NCI-H82 treated with DMSO at 0.1 percent for 48 hours (cell line): ENCODE data around the gene BABAM2.
"Not testable (repeated sequence)": the region's sequence is repeated elsewhere in the genome, so short reads cannot be mapped to it uniquely, and the experiment has no call there.

ENCODE experiments used
- DNase-seq: peaks from one replicate; lab custom pipeline; 2025; ENCODE audit not compliant: unreplicated experiment; lab: John Stamatoyannopoulos, UW

Gene BABAM2

GRCh38 chr2:28367667-28368356 is 477.3 kb downstream of the BABAM2 start:
- DNase-seq = no peak

- no peak for DNase-seq
Measured at GRCh38 chr2:28368357-28368798, 477.8 kb downstream of the BABAM2 start.

DNA sequence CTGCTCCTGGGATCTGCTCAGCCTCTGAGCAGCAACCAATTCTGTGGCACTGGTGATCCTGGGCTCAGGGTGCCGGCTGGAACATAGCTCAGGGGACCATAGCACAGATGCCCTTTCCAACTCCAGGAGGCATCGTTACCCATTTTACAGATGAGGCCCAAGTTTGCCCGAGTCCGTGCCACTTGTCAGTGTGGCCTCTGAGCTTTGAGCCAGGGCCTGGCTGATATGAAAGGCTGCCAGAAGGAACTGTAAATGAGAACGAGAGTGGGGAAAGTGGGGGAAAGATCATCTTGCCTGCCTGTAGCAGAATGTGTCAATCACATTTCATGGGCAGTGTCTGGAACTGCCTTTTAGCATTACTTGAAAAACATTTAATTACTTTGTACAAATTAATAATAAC is 478.8 kb downstream of the BABAM2 start:
- DNase-seq = no peak

DNA sequence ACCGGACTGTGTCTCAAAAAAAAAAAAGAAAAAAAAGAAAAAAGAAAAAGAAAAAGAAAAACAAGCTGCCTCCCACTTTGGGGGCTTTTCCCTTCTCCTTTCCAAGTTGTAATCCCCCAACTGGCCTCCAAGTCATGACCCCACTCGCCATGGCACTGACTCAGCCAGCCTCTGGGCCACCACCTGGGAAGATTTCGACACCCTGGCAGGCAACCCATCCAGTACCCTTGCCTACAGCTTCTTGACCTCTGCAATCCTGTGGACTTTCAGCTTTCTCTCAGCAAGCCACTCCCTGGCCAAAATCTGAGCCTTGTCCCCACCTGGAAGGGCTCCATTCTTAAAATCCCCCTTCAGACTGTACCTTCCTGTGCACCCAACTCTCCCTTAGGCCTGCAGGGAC is 479.8 kb downstream of the BABAM2 start:
- DNase-seq = no peak

DNA sequence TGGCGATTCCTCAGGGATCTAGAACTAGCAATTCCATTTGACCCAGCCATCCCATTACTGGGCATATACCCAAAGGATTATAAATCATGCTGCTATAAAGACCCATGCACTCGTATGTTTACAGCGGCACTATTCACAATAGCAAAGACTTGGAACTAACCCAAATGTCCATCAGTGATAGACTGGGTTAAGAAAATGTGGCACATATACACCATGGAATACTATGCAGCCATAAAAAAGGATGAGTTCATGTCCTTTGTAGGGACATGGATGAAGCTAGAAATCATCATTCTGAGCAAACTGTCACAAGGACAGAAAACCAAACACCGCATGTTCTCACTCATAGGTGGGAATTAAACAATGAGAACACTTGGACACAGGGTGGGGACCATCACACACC is 481.2 kb downstream of the BABAM2 start:
- DNase-seq = not testable (repeated sequence)

- no peak for DNase-seq
Measured at GRCh38 chr2:28373854-28374253, 483.3 kb downstream of the BABAM2 start.

GRCh38 chr2:28374331-28374730 is 483.8 kb downstream of the BABAM2 start:
- DNase-seq = no peak

DNA sequence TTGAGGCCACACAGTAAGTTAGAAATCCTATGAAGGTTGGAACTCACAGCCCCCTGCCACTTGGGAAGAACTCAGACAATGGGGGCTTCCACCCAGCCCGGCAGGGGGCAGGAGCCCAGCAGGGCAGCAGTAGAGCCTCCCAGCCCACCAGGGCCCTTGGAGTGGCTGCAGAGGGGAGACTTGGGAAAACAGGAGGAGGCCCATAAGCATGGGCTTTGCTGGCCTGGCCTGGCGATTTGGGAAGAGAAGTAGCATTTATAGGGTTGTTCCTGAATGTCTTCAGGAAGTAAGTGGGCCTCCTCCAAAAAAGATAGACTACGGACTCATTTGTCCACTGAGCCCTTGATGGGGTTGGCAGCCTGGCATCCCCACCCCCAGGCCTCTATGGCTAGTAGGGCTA is 484.7 kb downstream of the BABAM2 start:
- no peak for DNase-seq

DNA sequence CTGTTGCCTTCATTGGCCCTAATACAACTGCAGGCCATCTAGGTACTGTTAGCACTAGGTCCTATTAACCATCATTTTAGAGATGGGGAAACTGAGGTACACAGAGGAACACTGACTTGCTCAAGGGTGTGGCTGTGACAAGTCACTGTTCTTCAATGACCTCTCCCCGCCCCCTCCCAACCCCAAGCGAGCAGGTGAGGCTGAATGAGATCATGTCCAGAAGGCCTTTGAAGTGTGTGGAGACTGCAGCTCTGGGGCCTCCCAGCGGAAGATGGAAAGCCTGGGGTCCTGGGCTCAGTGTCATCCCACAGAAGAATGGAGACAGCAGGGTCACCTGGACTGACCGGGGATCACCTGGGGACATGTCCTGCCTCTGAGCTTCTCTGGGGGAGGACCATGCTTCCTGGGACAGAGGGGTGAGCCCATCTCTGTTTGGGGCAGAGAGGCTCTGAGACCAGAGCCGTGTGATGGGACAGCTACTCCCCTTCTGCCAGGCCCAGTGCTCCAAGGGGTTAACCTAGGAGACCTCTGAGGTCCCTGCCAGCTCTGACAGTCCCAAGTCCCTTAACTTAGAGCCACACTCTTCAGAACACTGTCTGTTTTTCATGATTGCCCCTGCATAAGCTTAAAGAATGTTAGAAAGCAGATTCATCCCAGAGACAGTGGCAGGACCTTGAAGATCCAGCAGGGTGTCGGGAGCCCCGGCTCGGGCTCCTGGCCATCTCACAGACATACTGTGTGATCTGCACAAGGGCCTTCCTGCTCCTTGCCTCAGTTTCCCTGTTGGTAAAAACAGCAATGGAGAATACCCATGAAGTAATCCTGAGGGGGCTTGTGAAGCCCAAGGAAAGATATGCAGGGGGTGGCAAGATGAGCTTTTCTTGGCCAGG is 485.5 kb downstream of the BABAM2 start:
- DNase-seq = no peak

- DNase-seq = no peak
Measured at GRCh38 chr2:28377195-28377816, 486.8 kb downstream of the BABAM2 start.

DNA sequence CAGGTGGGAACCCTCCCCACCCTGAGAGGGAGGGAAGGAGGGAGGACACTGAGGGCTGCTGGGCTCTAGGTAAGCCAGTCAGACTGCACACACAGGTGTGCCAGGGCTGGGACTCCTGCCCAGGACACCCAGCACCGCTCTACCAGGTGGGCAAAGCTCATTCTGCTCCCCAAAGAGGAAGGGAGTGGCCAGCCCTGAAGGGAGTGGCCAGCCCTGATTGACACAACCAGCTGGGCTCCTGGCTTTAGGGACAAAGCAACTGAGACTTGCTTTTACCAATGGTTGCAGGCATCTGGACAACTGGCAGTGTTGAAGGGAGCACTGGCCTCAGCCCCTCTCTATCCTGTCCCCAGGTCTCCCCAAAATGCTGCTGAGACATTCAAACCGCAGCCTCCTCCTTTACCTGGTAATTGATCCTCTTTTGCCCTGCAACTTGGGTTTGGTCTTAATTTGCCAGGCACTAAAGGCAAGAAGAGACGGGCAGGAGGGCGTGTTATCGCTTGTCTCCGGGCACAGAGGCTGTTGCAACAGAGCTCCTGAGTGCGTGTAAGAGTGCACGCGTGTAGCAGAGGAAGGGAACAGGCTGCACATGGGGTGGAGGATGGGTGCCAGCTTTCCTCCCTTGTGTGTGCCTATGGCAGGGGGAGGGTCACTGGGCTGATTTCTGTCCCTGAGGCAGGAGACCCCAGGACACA is 487.6 kb downstream of the BABAM2 start:
- no peak for DNase-seq

DNA sequence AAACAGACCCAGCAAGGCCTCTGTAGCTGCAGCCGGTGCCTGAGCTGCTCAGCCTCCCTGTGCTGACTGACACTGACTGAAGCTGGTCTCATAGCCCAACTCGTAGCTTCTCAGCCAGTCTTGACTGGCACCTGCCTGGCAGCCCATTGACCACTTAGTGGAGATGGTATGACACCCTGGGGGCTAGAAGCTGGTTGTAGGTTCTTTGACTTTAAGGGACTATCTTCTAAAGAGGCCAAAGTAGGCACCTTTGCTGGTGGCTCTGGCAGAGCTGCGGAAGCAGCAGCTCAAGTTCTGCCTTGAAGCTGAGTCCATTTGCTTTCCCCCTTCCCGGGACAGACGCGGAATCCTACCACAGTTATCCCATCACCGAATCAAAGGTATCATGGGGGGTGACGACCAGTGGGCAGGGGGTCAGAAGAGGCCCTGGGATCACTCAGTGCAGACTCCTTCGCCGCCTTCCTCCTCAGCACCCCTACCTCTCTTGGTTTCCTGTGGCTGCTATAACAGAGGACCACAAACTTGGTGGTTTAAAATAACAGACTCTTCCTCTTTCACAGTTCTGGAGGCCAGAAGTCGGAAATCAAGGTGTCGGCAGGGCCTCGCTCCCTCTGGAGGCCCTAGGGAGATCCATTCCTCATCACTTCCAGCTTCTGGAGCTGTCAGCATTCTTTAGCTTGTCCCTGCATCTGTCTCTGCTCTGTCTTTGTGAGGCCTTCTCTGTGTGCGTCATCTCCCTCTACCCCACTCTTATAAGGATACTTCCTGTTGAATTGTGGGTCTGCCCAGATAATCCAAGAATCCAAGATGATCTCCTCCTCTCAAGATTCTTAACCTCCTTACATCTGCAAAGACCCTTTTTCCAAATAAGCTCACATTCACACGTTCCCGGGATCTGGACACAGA is 488.4 kb downstream of the BABAM2 start:
- DNase-seq = no peak

DNA sequence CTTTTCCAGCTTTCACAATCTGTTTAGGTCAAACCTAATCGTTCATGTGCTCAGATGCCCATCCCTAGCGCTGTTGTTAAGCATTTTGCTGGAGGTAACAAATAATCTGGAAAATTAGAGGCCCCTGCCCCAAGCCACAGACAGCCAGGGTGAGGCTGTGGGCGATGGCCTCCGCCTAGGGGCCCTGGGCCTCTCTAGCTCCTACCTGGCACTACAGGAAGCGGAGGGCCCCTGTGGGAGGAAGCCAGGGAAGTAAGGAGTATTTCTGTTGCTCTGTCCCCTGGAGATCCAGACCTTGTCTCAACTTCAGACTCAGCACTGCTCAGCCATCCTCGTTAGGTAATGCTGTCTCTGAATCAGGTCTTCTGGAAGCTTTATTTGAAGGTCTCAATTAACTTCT is 489.7 kb downstream of the BABAM2 start:
- no peak for DNase-seq

- no peak for DNase-seq
Measured at GRCh38 chr2:28381225-28382180, 491.0 kb downstream of the BABAM2 start.

DNA sequence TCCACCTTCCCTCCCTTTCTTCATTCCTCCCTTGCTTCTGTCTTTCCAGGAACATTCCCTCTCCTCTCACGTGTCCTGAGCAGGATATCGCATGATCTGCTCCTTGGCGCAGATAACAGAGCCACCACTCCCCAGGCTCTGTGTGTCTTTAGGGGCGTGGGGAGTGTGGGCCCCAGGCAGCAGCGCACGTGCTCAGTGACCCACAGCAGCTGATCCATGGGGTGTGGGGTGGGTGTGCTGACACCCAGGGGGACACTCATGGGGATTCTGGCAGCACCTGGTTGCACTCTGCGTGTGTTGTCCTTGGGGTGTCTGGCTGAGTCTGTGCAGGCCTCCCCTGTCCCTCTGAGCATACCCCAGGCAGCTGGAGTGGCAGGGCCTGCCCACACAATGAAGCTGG is 492.2 kb downstream of the BABAM2 start:
- DNase-seq = no peak

DNA sequence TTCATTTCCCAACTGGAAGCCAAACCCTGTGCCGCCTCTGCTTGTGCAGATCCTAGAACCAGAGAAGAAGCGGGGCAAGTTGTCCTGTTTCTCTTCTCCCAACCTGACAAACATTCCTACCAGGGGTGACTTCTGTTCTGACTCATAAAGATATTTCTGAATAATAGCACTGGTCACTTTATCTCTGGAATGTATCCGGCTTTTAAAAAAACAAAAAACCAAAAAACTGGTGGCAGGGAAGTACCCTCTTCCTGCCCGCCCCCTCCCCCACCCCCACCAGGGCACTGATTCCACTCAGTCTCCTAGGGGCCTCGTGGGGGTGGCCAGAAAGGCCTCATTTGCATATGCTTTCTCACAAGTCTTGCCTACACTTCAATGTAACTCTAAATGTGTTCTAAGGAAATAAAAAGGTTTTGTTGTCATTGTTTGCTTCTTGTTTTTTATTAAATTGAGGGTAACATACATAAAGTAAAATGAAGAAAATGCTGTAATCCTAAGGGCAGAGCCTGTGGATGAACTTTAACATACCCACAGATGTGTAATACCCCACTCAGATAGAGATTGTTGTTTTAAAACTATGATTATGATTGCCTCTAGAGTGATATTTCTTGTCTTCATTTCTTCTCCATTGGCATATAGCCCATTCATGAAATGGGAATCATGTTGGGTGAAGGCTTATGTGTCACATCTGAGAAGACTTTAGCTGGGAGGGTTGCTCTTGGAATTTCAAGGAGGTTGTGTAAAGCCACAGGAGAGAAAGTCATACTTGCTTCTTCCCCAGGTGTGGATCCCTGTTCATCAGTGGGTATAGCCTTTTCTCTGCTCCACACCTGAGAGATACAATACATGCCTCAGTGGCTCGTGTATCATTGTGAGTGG is 496.8 kb downstream of the BABAM2 start:
- DNase-seq = no peak
